G401.6 (cell line): ENCODE measurements around the gene MUTYH.
"Not testable (repeated sequence)": the region's sequence is repeated elsewhere in the genome, so short reads cannot be mapped to it uniquely, and the experiment has no call there.

Experiments used
- FAIRE-seq: peaks from 2 replicates; lab custom pipeline; 2012; peaks lifted over from hg19 to GRCh38; lab: Jason Lieb, UNC

Gene MUTYH

DNA sequence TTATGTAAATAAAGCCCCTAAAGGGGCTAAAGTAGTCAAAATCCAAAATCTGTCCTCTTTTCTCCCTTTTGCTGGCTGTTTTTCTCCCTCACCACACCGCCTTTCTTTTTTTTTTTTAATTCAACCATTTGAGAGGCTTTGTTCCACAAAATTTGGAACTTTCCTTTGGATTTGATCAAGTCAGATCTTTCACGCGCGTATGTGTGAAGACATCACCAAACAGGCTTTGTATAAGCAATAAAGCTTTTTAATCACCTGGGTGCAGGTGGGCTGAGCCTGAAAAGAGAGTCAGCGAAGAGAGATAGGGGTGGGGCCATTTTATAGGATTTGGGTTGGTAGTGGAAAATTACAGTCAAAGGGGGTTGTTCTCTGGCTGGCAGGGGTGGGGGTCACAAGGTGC, 18.8 kb downstream of the MUTYH start:
- no peak for FAIRE-seq

DNA sequence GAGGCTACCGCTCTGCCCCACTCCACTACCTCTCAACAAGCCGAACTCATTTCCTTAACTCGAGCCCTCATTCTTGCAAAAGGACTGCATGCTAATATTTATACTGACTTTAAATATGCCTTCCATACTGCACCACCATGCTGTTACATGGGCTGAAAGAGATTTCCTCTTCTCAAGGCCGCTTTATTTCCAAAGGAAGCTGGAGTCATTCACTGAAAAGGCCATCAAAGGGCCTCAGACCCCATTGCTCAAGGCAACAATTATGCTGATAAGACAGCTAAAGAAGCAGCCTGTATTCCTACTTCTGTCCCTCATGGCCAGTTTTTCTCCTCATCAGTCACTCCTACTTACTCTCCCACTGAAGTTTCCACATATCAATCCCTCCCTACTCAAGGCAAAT, 20.5 kb downstream of the MUTYH start:
- no peak for FAIRE-seq

GRCh38 chr1:45317166-45317565, 23.1 kb downstream of the MUTYH start:
- no peak for FAIRE-seq

DNA sequence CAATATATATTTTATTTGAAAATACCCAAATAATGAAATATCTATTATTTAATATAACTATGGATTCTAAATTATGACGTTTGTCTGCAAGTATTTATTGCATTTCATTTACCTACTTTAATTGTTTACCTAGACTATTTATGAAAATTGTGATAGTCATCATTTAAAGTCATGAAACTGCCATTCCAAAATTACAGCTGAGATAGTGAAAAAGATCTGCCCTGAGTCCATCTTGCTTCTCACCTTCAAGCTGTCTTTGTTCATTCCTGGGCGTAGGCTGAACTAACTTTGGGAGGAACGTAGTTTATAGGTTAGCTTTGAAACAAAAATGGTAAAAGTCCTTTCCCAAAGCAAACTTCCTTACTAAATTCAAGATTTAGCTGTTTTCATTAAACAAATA, 26.0 kb downstream of the MUTYH start:
- peak; percentile 49 for FAIRE-seq

GRCh38 chr1:45306905-45307304, 33.3 kb downstream of the MUTYH start:
- no peak for FAIRE-seq

DNA sequence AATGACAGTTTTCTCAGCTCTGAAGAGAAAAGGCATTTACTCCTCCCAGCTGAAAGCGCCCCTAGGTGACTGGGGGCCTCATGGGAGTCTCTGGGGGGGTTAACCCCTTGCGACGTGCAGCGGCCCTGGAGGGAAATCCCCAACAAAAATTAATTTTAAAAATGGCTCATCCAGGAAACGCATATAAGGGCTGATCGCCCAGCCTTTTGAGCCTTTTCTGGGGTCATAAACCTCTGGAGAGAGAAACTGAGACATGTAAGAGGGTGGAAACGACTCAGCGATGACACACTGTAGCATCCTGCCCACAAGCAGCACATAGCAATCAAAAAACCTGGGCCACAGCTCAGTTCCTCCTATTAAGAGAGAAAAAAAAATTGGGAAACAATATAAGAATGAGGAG, 33.9 kb downstream of the MUTYH start:
- FAIRE-seq = no peak

- FAIRE-seq = no peak
Measured at GRCh38 chr1:45305231-45305630, 35.0 kb downstream of the MUTYH start.

GRCh38 chr1:45304311-45305081, 35.7 kb downstream of the MUTYH start:
- no peak for FAIRE-seq

GRCh38 chr1:45303520-45304310, 36.5 kb downstream of the MUTYH start:
- peak; percentile 91 for FAIRE-seq

DNA sequence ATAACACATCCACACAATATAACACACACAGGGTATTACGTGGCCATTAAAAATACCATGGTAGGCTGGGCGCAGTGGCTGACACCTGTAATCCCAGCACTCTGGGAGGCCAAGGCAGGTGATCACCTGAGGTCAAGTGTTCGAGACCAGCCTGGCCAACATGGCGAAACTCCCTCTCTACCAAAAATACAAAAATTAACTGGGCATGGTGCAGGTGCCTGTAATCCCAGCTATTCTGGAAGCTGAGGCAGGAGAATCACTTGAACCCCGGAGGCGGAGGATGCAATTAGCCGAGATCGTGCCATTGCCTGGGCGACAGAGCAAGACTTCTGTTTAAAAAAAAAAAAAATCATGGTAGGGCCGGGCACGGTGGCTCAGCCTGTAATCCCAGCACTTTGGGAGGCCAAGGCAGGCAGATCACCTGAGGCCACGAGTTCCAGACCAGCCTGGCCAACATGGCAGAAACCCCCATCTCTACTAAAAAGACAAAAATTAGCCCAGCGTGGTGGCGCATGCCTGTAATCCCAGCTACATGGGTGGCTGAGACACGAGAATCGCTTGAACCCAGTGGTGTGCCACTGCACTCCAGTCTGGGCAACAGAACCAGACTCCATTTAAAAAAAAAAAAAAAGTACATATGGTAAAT, 37.6 kb downstream of the MUTYH start:
- FAIRE-seq = no peak

GRCh38 chr1:45300669-45300997, 39.6 kb downstream of the MUTYH start:
- FAIRE-seq = no peak

DNA sequence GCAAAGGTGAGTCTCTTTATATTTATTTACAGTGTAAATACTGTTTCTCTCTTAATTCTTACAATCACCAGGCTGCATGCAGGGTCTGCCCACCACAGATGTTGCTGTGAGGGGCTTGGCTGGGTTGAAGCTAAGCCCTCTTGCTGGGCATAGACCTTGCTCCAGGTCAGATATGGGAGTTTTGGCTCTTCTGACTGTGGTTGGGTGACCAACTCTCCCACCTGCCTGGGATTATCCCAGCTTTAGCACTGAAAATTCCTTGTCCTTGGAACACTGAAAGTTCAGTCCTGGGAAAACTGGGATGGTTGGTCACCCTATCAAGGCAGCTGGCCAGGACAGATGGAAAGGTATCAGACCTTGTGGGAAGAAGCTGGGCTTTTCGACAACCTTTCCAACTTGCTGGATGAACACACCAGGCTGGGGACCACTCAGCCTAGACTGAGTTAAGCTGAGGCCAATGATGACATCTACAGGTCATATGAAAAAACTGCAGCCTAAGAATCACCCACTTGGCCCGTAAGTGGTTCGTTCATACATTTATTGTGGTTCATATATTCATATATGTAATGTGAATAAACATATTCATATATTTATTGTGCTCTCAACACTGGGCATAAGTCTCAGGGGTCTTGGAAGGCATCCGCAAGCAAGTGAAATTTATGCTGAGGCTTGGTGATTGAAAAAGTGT, 40.1 kb downstream of the MUTYH start:
- FAIRE-seq = peak; percentile 90

DNA sequence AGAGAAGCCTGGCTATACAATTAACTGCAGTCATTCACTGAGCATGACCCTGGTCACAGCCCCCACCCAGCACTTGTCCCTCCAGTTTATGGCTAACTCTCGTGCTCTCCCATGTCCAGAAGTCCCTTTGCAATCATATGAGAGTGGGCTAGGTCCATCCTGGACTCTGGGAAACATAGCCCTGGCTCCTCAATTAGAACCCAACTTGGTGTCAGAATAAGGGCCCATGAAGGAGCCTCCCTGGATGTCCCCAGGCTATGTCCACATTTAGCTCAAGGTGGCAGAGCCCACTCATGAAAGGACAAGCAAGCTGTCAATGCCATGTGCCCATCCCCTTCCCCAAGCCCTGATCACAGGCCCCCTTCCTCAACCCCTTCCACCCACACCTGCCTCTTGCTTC, 40.9 kb downstream of the MUTYH start:
- no peak for FAIRE-seq

GRCh38 chr1:45297666-45298356, 42.4 kb downstream of the MUTYH start:
- FAIRE-seq = no peak

DNA sequence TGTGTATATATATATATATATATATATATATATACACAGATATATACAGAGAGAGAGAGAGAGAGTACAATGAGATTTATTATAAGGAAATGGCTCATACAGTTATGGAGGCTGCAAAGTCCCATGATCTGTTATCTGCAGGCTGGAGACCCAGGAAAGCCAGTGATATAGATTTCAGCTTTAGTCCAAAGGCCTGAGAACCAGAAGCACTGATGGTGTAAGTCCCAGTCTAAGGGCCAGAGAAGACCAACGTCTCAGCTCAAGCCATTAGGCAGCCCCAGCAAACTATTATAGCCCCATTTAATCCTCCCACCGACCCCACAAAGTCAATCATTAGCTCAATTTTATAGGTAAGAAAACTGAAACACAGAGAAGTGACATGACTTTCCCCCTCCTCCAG, 48.5 kb downstream of the MUTYH start:
- FAIRE-seq = no peak

DNA sequence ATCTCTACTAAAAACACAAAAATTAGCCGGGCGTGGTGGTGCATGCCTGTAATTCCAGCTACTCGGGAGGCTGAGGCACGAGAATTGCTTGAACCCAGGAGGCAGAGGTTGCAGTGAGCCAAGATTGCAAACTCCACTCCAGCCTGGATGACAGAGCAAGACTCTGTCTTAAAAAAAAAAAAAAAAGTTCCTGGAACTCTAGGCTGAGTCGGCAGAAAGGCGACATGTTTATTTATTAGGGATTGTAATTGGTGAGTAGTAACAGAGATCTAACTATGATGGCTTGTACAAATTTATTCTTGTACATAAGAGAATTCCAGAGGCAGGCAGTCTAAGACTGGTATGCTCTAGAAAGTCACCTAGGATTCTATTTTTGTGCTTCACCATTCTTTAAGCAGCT, 49.2 kb downstream of the MUTYH start:
- not testable (repeated sequence) for FAIRE-seq

DNA sequence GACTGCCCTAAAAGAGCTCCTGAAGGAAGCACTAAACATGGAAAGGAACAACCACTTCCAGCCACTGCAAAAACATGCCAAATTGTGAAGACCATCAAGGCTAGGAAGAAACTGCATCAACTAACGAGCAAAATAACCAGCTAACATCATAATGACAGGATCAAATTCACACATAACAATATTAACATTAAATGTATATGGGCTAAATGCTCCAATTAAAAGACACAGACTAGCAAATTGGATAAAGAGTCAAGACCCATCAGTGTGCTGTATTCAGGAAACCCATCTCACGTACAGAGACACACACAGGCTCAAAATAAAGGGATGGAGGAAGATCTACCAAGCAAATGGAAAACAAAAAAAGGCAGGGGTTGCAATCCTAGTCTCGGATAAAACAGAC, 53.7 kb downstream of the MUTYH start:
- not testable (repeated sequence) for FAIRE-seq

GRCh38 chr1:45284858-45285257, 55.4 kb downstream of the MUTYH start:
- FAIRE-seq = not testable (repeated sequence)

DNA sequence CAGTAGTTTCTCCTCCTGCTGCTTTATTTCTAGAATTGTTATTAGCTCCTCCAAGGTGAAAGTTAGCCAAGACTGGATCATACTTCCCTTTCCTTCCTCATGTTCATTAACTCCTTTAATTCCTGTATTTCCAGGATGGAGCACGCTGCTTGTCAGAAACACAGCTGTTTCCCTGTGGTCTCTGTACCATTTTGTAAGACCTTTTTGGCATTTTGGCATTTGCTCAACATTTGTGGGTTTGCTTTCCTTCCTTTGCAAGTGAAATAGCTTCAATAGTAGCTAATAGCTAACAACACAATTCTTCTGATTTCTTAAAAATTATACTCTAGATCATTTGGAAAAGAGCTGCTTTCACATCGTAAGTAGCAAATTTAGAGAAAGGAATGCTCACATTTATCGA, 57.9 kb downstream of the MUTYH start:
- no peak for FAIRE-seq
